Measurements from ENCODE around the gene ZNF438.

The ZNF438 gene

GRCh38 chr10:30840395-30841050 is 191.1 kb downstream of the ZNF438 start:
- no peak for DNase-seq

GRCh38 chr10:30839652-30840051 is 192.0 kb downstream of the ZNF438 start:
- no peak for DNase-seq

GRCh38 chr10:30836406-30836805 is 195.3 kb downstream of the ZNF438 start:
- no peak for DNase-seq

GRCh38 chr10:30835146-30835545 is 196.5 kb downstream of the ZNF438 start:
- DNase-seq = no peak

- no peak for DNase-seq
Measured at GRCh38 chr10:30834651-30835050, 197.0 kb downstream of the ZNF438 start.

GRCh38 chr10:30834153-30834552 is 197.5 kb downstream of the ZNF438 start:
- no peak for DNase-seq

GRCh38 chr10:30833628-30833970 is 198.1 kb downstream of the ZNF438 start:
- no peak for DNase-seq

- no peak for DNase-seq
Measured at GRCh38 chr10:30832749-30833627, 198.7 kb downstream of the ZNF438 start.

GRCh38 chr10:30832001-30832748 is 199.5 kb downstream of the ZNF438 start:
- DNase-seq = no peak

GRCh38 chr10:30831426-30831825 is 200.2 kb downstream of the ZNF438 start:
- no peak for DNase-seq

GRCh38 chr10:30830315-30831230 is 201.1 kb downstream of the ZNF438 start:
- no peak for DNase-seq

- DNase-seq = no peak
Measured at GRCh38 chr10:30829901-30830300, 201.8 kb downstream of the ZNF438 start.

GRCh38 chr10:30828680-30829079 is 203.0 kb downstream of the ZNF438 start:
- no peak for DNase-seq

- DNase-seq = no peak
Measured at GRCh38 chr10:30828164-30828563, 203.5 kb downstream of the ZNF438 start.

- no peak for DNase-seq
Measured at GRCh38 chr10:30827531-30828120, 204.0 kb downstream of the ZNF438 start.

- DNase-seq = no peak
Measured at GRCh38 chr10:30826679-30827078, 205.0 kb downstream of the ZNF438 start.

GRCh38 chr10:30825495-30825894 is 206.2 kb downstream of the ZNF438 start:
- no peak for DNase-seq

- no peak for DNase-seq
Measured at GRCh38 chr10:30825022-30825421, 206.6 kb downstream of the ZNF438 start.

- DNase-seq = no peak
Measured at GRCh38 chr10:30823651-30824050, 208.0 kb downstream of the ZNF438 start.

GRCh38 chr10:30822693-30823465 is 208.8 kb downstream of the ZNF438 start:
- no peak for DNase-seq

GRCh38 chr10:30821994-30822692 is 209.5 kb downstream of the ZNF438 start:
- no peak for DNase-seq

All from Kasumi-1 (cell line).